Measurements from ENCODE around the gene TRIM28. TPM values are rescaled to one million over a fixed set of nuclear protein-coding genes. Genes with fewer than 3 reads are reported as not detected.

Gene TRIM28
- total and polyA plus RNA-seq, 9 of the 15 experiments (the other 6 are each of a cell fraction or from before 2014, with no cell fraction given): 12.1 to 797 (median 490) TPM

GRCh38 chr19:58519355-58520256 is 24.3 kb upstream of the TRIM28 start, which contains the start of gene ZBTB45 (continued):
- TF ChIP-seq CTCFL (IDR thresholded peaks at IDR 0.05; ENCODE audit: borderline replicate concordance, insufficient read depth, low read depth, low read length, poor library complexity, severe bottlenecking): peak; percentile 77
- TF ChIP-seq ZMIZ1 (IDR thresholded peaks at IDR 0.05; ENCODE audit: low read depth in 2 of 2, low read length in 2 of 2): peak in 1 of 2 experiments; percentile 56; a peak in 1 of 4 replicates
- peak; percentile 98 for TF ChIP-seq RBM22 (IDR thresholded peaks at IDR 0.05; ENCODE audit: low read depth, low read length, poor library complexity, severe bottlenecking)
- TF ChIP-seq PTBP1 (IDR thresholded peaks at IDR 0.05; ENCODE audit: low read depth, low read length): peak; percentile 64; the same call in 1 of the 2 replicates
- no peak for TF ChIP-seq TSC22D4 (tag; IDR thresholded peaks at IDR 0.05)
- no peak for TF ChIP-seq GTF2B (IDR thresholded peaks at IDR 0.05; ENCODE audit: extremely low read depth, insufficient read length)
- TF ChIP-seq RCOR1 (IDR thresholded peaks at IDR 0.05; ENCODE audit: borderline replicate concordance in 1 of 2, low read depth in 2 of 2, low read length in 2 of 2): peak in 1 of 2 experiments; percentile 63; a peak in 1 of 4 replicates
- no peak for TF ChIP-seq POLR3G (IDR thresholded peaks at IDR 0.05; ENCODE audit: extremely low read depth, insufficient read length, insufficient replicate concordance)
- peak; percentile 36 to 100; a peak in 3 of 4 replicates for TF ChIP-seq TRIM24 (IDR thresholded peaks at IDR 0.05)
- TF ChIP-seq NFXL1 (CRISPR knock-in tag; IDR thresholded peaks at IDR 0.05): no peak
- peak; percentile 57 for TF ChIP-seq NUFIP1 (IDR thresholded peaks at IDR 0.05; ENCODE audit: partially characterized antibody)
- peak; percentile 49; the same call in 1 of the 2 replicates for TF ChIP-seq NR4A1 (CRISPR knock-in tag; IDR thresholded peaks at IDR 0.05)
- peak; percentile 54; the same call in 1 of the 2 replicates for TF ChIP-seq NR4A1 (tag; IDR thresholded peaks at IDR 0.05)
- TF ChIP-seq BMI1 (IDR thresholded peaks at IDR 0.05; ENCODE audit: low read length): no peak
- TF ChIP-seq CC2D1A (IDR thresholded peaks at IDR 0.05): peak; percentile 67
- TF ChIP-seq POLR2H (tag; IDR thresholded peaks at IDR 0.05; ENCODE audit: low read depth): peak; percentile 81
- no peak for TF ChIP-seq RFX7 (CRISPR knock-in tag; IDR thresholded peaks at IDR 0.05)
- TF ChIP-seq ZNF77 (CRISPR knock-in tag; IDR thresholded peaks at IDR 0.05): no peak
- peak; percentile 52; the same call in 1 of the 2 replicates for TF ChIP-seq ZNF384 (IDR thresholded peaks at IDR 0.05; ENCODE audit: low read depth, low read length)
- peak; percentile 66 to 82; a peak in 3 of 4 replicates for TF ChIP-seq HDAC1 (IDR thresholded peaks at IDR 0.05)
- TF ChIP-seq OTX1 (CRISPR knock-in tag; IDR thresholded peaks at IDR 0.05): peak; percentile 60; the same call in 1 of the 2 replicates
- TF ChIP-seq HNRNPLL (IDR thresholded peaks at IDR 0.05; ENCODE audit: low read depth, low read length, poor library complexity, severe bottlenecking): peak; percentile 87

All from K562 (cell line).